ENCODE results near the gene MYL11.
A peak's percentile ranks its signal among the peaks of the same experiment; 100 is the strongest.

MYL11 gene

GRCh38 chr16:30407102-30407803 lies 32.7 kb downstream of the MYL11 start, which contains the start of gene ZNF771 (continued):
- TF ChIP-seq ZNF600 (tag by site-specific recombination; IDR thresholded peaks at IDR 0.05) (peak; percentile 75), ZNF280D (tag by site-specific recombination; IDR thresholded peaks at IDR 0.05) (no peak), ZNF114 (tag by site-specific recombination; IDR thresholded peaks at IDR 0.05) (no peak), PRDM4 (tag by site-specific recombination; IDR thresholded peaks at IDR 0.05) (peak; percentile 31; the same call in 1 of the 2 replicates), ELK4 (IDR thresholded peaks at IDR 0.05; ENCODE audit: borderline replicate concordance, low read depth, low read length) (no peak), ZNF146 (tag by site-specific recombination; IDR thresholded peaks at IDR 0.05) (peak; percentile 39), ZBTB20 (tag by site-specific recombination; IDR thresholded peaks at IDR 0.05) (peak; percentile 95), ZSCAN30 (tag by site-specific recombination; IDR thresholded peaks at IDR 0.05) (peak; percentile 84), ZNF24 (tag by site-specific recombination; IDR thresholded peaks at IDR 0.05) (no peak), ZNF391 (tag by site-specific recombination; IDR thresholded peaks at IDR 0.05; ENCODE audit: borderline replicate concordance, low read depth) (no peak), ZNF626 (tag by site-specific recombination; IDR thresholded peaks at IDR 0.05) (no peak), ZNF610 (tag by site-specific recombination; IDR thresholded peaks at IDR 0.05; ENCODE audit: borderline replicate concordance) (peak; percentile 85; the same call in 1 of the 2 replicates), ZNF664 (tag by site-specific recombination; IDR thresholded peaks at IDR 0.05) (no peak), ZNF350 (tag by site-specific recombination; IDR thresholded peaks at IDR 0.05) (no peak), ZNF585B (tag by site-specific recombination; IDR thresholded peaks at IDR 0.05) (no peak), SP7 (tag by site-specific recombination; IDR thresholded peaks at IDR 0.05) (peak; percentile 90), ATF2 (tag by site-specific recombination; IDR thresholded peaks at IDR 0.05; ENCODE audit: low read depth) (no peak), ZNF148 (tag by site-specific recombination; IDR thresholded peaks at IDR 0.05; ENCODE audit: borderline replicate concordance) (no peak), ZNF704 (tag by site-specific recombination; IDR thresholded peaks at IDR 0.05) (no peak), FEZF1 (tag by site-specific recombination; IDR thresholded peaks at IDR 0.05) (no peak), ZNF48 (tag by site-specific recombination; IDR thresholded peaks at IDR 0.05) (no peak), ZNF174 (tag by site-specific recombination; IDR thresholded peaks at IDR 0.05) (no peak), ZNF654 (tag by site-specific recombination; IDR thresholded peaks at IDR 0.05; ENCODE audit: low read depth) (no peak), ZNF423 (tag by site-specific recombination; IDR thresholded peaks at IDR 0.05) (no peak), ZNF623 (tag by site-specific recombination; IDR thresholded peaks at IDR 0.05) (no peak), ZNF335 (tag by site-specific recombination; conservative IDR thresholded peaks at IDR 0.05) (peak; percentile 96)

All from HEK293 (cell line).